ENCODE results near the gene SAMD1. TPM values are rescaled to one million over a fixed set of nuclear protein-coding genes. Genes with fewer than 3 reads are reported as not detected.
A peak's percentile ranks its signal among the peaks of the same experiment; 100 is the strongest.

SAMD1 gene
- total and polyA plus RNA-seq, 10 donors = 19.6 to 36.8 (median 30.5) TPM

DNA sequence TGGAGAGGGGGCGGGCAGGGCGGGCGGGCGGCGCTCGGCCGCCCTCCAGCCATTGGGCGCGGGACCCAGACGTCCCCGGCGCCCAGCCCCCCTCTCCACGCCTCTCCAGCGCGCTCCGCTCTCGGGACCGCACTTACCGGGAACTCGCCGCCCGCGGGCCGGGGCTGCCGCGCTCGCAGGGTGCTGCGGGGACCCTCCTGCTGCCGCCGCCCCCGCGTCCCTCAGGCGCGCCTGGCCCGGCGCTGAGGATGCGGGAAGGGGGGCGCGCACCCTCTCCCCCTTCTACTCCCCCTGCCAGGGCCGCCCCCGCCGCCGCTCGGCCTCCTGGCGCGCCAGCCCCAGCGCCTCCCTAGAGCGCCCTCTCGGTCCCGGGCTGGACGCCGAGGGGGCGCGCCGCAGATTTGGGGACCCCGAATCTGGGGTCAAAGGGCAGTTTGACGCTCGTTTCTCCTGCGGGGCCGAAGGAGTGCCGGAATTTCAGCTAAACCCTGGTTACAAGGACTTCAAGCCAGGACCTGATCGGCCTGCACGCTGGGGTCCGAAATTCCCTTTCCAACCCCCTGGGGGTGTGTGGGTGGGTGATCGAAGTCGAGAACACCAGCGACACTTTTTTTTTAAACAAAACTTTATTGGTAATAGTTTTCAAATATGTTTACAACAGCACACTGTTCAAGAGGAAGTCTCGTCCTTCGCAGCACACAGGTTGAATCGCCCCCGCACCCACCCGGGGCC lies 696 bp upstream of the SAMD1 start:
- DNase-seq = peak; percentile 95
- peak overlapping the region; percentile 93 to 99 (median 96) for H3K27ac ChIP-seq
- H3K4me3 ChIP-seq = peak overlapping the region; percentile 76 to 96 (median 85)
- peaks cover 0 to 14% (median 11%) of the 10 kb centered on the region in 8 donors for H3K9me3 ChIP-seq
- no peaks in the 10 kb centered on the region for H3K27me3 ChIP-seq (replicated peaks in 1 of 7)
- peak in 2 of 3 donors; percentile 65 to 84 for TF ChIP-seq POLR2A (IDR thresholded peaks at IDR 0.05)
- TF ChIP-seq, protein P1, sequence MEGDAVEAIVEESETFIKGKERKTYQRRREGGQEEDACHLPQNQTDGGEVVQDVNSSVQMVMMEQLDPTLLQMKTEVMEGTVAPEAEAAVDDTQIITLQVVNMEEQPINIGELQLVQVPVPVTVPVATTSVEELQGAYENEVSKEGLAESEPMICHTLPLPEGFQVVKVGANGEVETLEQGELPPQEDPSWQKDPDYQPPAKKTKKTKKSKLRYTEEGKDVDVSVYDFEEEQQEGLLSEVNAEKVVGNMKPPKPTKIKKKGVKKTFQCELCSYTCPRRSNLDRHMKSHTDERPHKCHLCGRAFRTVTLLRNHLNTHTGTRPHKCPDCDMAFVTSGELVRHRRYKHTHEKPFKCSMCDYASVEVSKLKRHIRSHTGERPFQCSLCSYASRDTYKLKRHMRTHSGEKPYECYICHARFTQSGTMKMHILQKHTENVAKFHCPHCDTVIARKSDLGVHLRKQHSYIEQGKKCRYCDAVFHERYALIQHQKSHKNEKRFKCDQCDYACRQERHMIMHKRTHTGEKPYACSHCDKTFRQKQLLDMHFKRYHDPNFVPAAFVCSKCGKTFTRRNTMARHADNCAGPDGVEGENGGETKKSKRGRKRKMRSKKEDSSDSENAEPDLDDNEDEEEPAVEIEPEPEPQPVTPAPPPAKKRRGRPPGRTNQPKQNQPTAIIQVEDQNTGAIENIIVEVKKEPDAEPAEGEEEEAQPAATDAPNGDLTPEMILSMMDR (IDR thresholded peaks at IDR 0.05 in 8 of 11, conservative IDR thresholded peaks at IDR 0.05 in 3 of 11) = peak in 8 of 11 experiments; percentile 6 to 49 (median 30)
- TF ChIP-seq POLR2AphosphoS5 (IDR thresholded peaks at IDR 0.05) = peak; percentile 82 to 87 (median 86)
- peaks cover 0 to 40% (median 7%) of the 10 kb centered on the region in 6 donors for H3K36me3 ChIP-seq
- 0 to 1% (median 1%) methylated on average over 16 to 59 of the region's 72 CpGs for WGBS, 5 donors
- intact Hi-C loops (cut with DNase I; ENCODE audit: low total_unique reads) = no loop called here
- H3K4me1 ChIP-seq = peaks cover 0 to 40% (median 23%) of the 10 kb centered on the region in 6 donors

DNA sequence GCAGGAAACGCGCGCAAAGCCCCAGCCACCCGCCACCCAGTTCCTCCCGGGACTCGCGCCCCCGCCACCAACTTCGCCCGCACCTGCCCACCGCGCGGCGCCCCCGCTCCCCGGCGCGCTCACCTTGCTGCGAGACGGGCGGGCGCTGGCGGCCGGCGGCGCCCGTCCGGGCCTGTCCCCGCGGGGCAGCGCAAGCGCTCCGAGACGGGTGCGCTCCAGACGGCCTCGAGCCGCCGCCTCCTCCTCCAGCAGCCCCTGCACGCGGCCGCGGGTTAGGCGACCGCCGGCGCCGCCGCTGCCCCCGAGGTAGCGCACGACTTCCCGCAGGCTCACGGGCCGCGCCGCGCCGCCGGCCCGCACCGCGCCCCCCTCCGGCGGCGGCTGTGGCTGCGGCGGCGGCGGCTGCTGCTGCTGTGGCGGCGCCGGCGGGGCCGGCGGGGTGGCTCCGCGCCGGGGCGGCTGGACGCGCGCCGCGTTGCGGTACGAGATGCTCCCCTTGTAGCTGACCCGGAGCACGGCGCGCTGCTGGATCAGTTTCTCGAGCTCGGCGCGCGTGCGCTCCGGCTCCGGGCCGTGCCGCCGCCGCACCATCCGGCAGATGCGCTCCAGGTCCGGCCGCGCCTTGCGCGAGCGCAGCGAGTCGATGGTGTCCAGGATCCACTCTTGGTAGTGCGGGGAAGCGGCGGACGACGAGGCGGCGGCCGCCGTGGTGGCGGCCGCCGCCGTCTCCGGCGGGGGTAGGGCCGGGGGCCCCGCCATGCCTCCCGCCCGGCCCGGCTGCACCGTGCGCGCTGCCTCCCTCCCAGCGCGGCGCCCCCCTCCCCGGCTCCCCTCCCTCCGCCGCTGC lies 666 bp downstream of the SAMD1 start:
- TF ChIP-seq POLR2AphosphoS5 (IDR thresholded peaks at IDR 0.05) = peak in 2 of 3 donors; percentile 17 to 38
- TF ChIP-seq POLR2A (IDR thresholded peaks at IDR 0.05) = no peak
- TF ChIP-seq, protein P1 (IDR thresholded peaks at IDR 0.05 in 8 of 11, conservative IDR thresholded peaks at IDR 0.05 in 3 of 11) = peak in 1 of 11 experiments; percentile 11
- H3K27me3 ChIP-seq (replicated peaks in 1 of 7) = no peaks in the 10 kb centered on the region
- peaks cover 0 to 14% (median 11%) of the 10 kb centered on the region in 8 donors for H3K9me3 ChIP-seq
- WGBS, 5 donors = 0 to 1% (median 1%) methylated on average over 8 to 141 of the region's 142 CpGs
- H3K4me3 ChIP-seq = peak overlapping the region; percentile 37 to 96 (median 84)
- peak overlapping the region in 7 of 8 donors; percentile 46 to 99 (median 97) for H3K27ac ChIP-seq
- H3K4me1 ChIP-seq = peaks cover 0 to 36% (median 23%) of the 10 kb centered on the region in 6 donors
- intact Hi-C loops (cut with DNase I; ENCODE audit: low total_unique reads) = loop anchor here (10.0 kb wide), 1 partner anchor 45 kb away; the partner anchor contains the start of gene ASF1B
- DNase-seq = peak; percentile 92
- peaks cover 0 to 32% (median 6%) of the 10 kb centered on the region in 6 donors for H3K36me3 ChIP-seq

DNA sequence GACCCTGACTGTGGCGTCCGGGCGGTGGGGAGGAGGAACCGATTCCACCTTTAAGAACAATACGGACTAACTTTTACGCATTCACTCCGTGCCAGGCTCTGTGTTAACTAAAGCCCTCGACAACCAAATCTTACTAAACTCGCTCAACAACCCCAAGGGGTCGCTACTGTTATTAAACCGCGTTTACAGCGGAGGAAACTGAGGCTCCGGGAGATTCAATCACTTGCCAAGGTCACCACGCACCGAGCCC lies 1.2 kb downstream of the SAMD1 start:
- no peak for DNase-seq
- Histone ChIP-seq H3K9me3 (peaks cover 0 to 14% (median 11%) of the 10 kb centered on the region in 8 donors), H3K27me3 (replicated peaks in 1 of 7) (no peaks in the 10 kb centered on the region), H3K36me3 (peaks cover 0 to 27% (median 6%) of the 10 kb centered on the region in 6 donors), H3K4me3 (peak overlapping the region in 7 of 8 donors; percentile 23 to 96 (median 85)), H3K27ac (peak overlapping the region in 4 of 8 donors; percentile 49 to 98 (median 96)), H3K4me1 (peaks cover 0 to 31% (median 20%) of the 10 kb centered on the region in 6 donors)
- intact Hi-C loops (cut with DNase I; ENCODE audit: low total_unique reads) = loop anchor here (10.0 kb wide), 1 partner anchor 45 kb away; the partner anchor contains the start of gene ASF1B
- WGBS, 5 donors = 16 to 29% (median 23%) methylated on average over 15 to 16 of the region's 16 CpGs
- TF ChIP-seq, protein P1 (IDR thresholded peaks at IDR 0.05 in 8 of 11, conservative IDR thresholded peaks at IDR 0.05 in 3 of 11) = peak in 2 of 11 experiments; percentile 23 to 34
- TF ChIP-seq POLR2A (IDR thresholded peaks at IDR 0.05) = no peak
